K562 (cell line): ENCODE measurements around the gene DNASE1L2. TPM values are rescaled to one million over a fixed set of nuclear protein-coding genes. Genes with fewer than 3 reads are reported as not detected.

Experiments
- BDP1 ChIP-seq: IDR thresholded peaks from 3 replicates; pipeline ENCODE4 v1.6.1; 2011; ENCODE audit not compliant: insufficient read length, insufficient read depth
- CBFB ChIP-seq: sonication (generic); formaldehyde crosslinking; IDR thresholded peaks from 2 replicates; pipeline ENCODE4 v1.4.0; 2020; ENCODE audit warnings: mild to moderate bottlenecking, missing genetic modification reagents
- CBX5 ChIP-seq: IDR thresholded peaks from 2 replicates; pipeline ENCODE4 v1.6.1; 2014; ENCODE audit warnings: low read depth, borderline replicate concordance
- CCNT2 ChIP-seq: IDR thresholded peaks from 2 replicates; pipeline ENCODE4 v1.6.1; 2011; ENCODE audit warnings: borderline replicate concordance, low read depth, mild to moderate bottlenecking, moderate library complexity, mixed read lengths, low read length; ENCODE audit not compliant: insufficient read length; ENCODE audit errors: extremely low read depth
- FOXM1 ChIP-seq, 2 experiments: fragments of 450-650 bp in 1 of 2; sonication (generic) in 1 of 2; formaldehyde crosslinking in 1 of 2; IDR thresholded peaks; 2 replicates each; pipeline versions ENCODE4 v1.6.1 to v1.9.0; 2017 to 2022; ENCODE audit warnings: low read depth in 2 of 2, mild to moderate bottlenecking in 2 of 2, missing genetic modification reagents in 1 of 2, moderate library complexity in 1 of 2
- HDAC8 ChIP-seq: fragments of 450-650 bp; IDR thresholded peaks from 2 replicates; pipeline ENCODE4 v1.6.1; 2016; ENCODE audit warnings: mild to moderate bottlenecking, missing genetic modification characterization, moderate library complexity, missing compliant biosample characterization
- JUN ChIP-seq, 2 experiments: sonication (generic) in 1 of 2; formaldehyde crosslinking in 1 of 2; IDR thresholded peaks; 2 replicates each; pipeline versions ENCODE4 v1.6.1 to v1.8.0; 2012 to 2022; ENCODE audit warnings: borderline replicate concordance in 2 of 2, mild to moderate bottlenecking in 2 of 2, improper control_type of control experiment in 1 of 2, low read depth in 1 of 2, low read length in 1 of 2, missing genetic modification reagents in 1 of 2
- PHTF2 ChIP-seq: fragments of 250-450 bp; sonication (Bioruptor Pico); IDR thresholded peaks from 2 replicates; pipeline ENCODE4 v1.5.0; 2021; ENCODE audit warnings: mild to moderate bottlenecking
- POLR2AphosphoS5 ChIP-seq: IDR thresholded peaks from 2 replicates; pipeline ENCODE4 v1.6.1; 2011; ENCODE audit warnings: mild to moderate bottlenecking, low read depth, low read length, moderate library complexity; ENCODE audit not compliant: control insufficient read depth, insufficient read depth
- SMAD1 ChIP-seq: fragments of 150-350 bp; IDR thresholded peaks from 2 replicates; pipeline ENCODE4 v1.6.1; 2014; ENCODE audit warnings: low read length, low read depth; ENCODE audit not compliant: partially characterized antibody
- XRCC3 ChIP-seq: fragments of 450-650 bp; IDR thresholded peaks from 2 replicates; pipeline ENCODE4 v1.6.1; 2017; ENCODE audit warnings: mild to moderate bottlenecking, moderate library complexity
- polyA plus RNA-seq, 8 experiments: library from polyadenylated mRNA; depleted of rRNA in 4 of 8; stranded (reverse) in 5 of 8; unstranded in 3 of 8; fragments of >200 nt; fragmentation: Nextera tagmentation in 2 of 8; fragmentation: Illumina TruSeq in 1 of 8; extraction: Ambion mirVana in 2 of 8; extraction: Trizol in 1 of 8; gene quantifications; 2 replicates each; pipeline versions ENCODE4 v1.2.1 to v1.2.3, GENCODE V29; 2011 to 2014; ENCODE audit warnings: inconsistent platforms in 1 of 8, missing spikeins in 1 of 8
- total RNA-seq, 7 experiments: library from RNA; depleted of rRNA in 6 of 7; stranded (reverse); fragments of >200 nt in 6 of 7; fragmentation: Illumina TruSeq in 2 of 7; extraction: Trizol in 2 of 7; gene quantifications; 2 replicates each; pipeline versions ENCODE4 v1.2.1 to v1.2.3, GENCODE V29; 2011 to 2021; ENCODE audit warnings: low replicate concordance in 1 of 7
- TF ChIP-seq, protein P1 (sequence below): fragments of 250-450 bp; sonication (Bioruptor Pico); IDR thresholded peaks from 2 replicates; pipeline ENCODE4 v1.4.0; 2020; ENCODE audit warnings: mild to moderate bottlenecking, moderate library complexity
- TF ChIP-seq, protein P2 (sequence below): fragments of 200-800 bp; sonication (Bioruptor generic); IDR thresholded peaks from 2 replicates; pipeline ENCODE4 v1.6.1; 2017; ENCODE audit warnings: missing genetic modification characterization, missing compliant biosample characterization
- TF ChIP-seq, protein P3 (sequence below): sonication (generic); formaldehyde crosslinking; IDR thresholded peaks from 2 replicates; pipeline ENCODE4 v1.8.0; 2023; ENCODE audit warnings: missing genetic modification reagents, mild to moderate bottlenecking, borderline replicate concordance
- TF ChIP-seq, protein P4 (sequence below): fragments of 250-450 bp; sonication (Bioruptor Pico); IDR thresholded peaks from 2 replicates; pipeline ENCODE4 v1.8.0; 2022; ENCODE audit warnings: inconsistent platforms

DNASE1L2 gene
- total and polyA plus RNA-seq, 9 of the 15 experiments (the other 6 are each of a cell fraction or from before 2014, with no cell fraction given) = 0.08 to 2.7 (median 1.7) TPM; not detected in 1

DNA sequence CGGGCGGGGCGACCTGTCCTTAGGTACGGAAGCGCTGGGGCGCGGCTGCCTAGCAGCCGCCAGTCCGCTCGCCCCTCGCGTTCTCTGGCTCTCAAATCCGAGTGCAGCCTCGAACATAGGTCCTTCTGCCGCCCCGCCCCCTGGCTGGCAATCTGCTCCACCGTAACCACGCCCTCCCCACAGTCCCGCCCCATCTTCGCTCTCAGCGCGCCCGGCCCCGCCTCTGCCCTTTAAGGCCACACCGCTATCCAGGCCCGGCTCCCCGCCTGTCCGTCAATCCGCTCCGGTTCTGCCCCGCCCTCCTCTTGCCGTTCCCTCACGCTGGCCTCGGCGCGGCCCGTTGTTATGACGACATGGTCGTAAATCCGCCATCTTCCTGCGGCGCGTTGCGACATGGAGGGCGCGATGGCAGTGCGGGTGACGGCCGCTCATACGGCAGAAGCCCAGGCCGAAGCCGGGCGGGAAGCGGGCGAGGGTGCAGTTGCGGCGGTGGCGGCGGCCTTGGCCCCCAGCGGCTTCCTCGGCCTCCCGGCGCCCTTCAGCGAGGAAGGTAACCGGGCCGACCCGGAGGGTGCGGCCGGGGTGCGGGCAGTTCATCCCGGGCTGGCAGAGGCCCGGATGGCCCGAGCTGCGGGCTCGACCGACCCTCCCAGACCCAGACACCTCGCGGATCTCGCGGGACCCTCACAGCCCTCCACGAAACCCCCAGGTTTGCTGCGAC, 12.9 kb upstream of the DNASE1L2 start, which contains the start of gene E4F1 (continued):
- TF ChIP-seq POLR2AphosphoS5 = peak; percentile 75
- TF ChIP-seq SMAD1 = no peak
- no peak for TF ChIP-seq XRCC3
- TF ChIP-seq, protein P1, sequence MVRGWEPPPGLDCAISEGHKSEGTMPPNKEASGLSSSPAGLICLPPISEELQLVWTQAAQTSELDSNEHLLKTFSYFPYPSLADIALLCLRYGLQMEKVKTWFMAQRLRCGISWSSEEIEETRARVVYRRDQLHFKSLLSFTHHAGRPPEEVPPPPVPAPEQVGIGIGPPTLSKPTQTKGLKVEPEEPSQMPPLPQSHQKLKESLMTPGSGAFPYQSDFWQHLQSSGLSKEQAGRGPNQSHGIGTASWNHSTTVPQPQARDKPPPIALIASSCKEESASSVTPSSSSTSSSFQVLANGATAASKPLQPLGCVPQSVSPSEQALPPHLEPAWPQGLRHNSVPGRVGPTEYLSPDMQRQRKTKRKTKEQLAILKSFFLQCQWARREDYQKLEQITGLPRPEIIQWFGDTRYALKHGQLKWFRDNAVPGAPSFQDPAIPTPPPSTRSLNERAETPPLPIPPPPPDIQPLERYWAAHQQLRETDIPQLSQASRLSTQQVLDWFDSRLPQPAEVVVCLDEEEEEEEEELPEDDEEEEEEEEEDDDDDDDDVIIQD (CRISPR knock-in tag) = no peak
- peak; percentile 42 for TF ChIP-seq CCNT2
- no peak for TF ChIP-seq BDP1
- TF ChIP-seq HDAC8 (tag) = no peak
- no peak for TF ChIP-seq PHTF2 (CRISPR knock-in tag)
- TF ChIP-seq FOXM1 (IDR thresholded peaks at IDR 0.05; ENCODE audit: low read depth) = no peak
- TF ChIP-seq FOXM1 (CRISPR knock-in tag; IDR thresholded peaks at IDR 0.05; ENCODE audit: low read depth) = no peak
- TF ChIP-seq, protein P2, sequence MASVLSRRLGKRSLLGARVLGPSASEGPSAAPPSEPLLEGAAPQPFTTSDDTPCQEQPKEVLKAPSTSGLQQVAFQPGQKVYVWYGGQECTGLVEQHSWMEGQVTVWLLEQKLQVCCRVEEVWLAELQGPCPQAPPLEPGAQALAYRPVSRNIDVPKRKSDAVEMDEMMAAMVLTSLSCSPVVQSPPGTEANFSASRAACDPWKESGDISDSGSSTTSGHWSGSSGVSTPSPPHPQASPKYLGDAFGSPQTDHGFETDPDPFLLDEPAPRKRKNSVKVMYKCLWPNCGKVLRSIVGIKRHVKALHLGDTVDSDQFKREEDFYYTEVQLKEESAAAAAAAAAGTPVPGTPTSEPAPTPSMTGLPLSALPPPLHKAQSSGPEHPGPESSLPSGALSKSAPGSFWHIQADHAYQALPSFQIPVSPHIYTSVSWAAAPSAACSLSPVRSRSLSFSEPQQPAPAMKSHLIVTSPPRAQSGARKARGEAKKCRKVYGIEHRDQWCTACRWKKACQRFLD (CRISPR knock-in tag) = no peak; the same call in 1 of the 2 replicates
- TF ChIP-seq, protein P3, sequence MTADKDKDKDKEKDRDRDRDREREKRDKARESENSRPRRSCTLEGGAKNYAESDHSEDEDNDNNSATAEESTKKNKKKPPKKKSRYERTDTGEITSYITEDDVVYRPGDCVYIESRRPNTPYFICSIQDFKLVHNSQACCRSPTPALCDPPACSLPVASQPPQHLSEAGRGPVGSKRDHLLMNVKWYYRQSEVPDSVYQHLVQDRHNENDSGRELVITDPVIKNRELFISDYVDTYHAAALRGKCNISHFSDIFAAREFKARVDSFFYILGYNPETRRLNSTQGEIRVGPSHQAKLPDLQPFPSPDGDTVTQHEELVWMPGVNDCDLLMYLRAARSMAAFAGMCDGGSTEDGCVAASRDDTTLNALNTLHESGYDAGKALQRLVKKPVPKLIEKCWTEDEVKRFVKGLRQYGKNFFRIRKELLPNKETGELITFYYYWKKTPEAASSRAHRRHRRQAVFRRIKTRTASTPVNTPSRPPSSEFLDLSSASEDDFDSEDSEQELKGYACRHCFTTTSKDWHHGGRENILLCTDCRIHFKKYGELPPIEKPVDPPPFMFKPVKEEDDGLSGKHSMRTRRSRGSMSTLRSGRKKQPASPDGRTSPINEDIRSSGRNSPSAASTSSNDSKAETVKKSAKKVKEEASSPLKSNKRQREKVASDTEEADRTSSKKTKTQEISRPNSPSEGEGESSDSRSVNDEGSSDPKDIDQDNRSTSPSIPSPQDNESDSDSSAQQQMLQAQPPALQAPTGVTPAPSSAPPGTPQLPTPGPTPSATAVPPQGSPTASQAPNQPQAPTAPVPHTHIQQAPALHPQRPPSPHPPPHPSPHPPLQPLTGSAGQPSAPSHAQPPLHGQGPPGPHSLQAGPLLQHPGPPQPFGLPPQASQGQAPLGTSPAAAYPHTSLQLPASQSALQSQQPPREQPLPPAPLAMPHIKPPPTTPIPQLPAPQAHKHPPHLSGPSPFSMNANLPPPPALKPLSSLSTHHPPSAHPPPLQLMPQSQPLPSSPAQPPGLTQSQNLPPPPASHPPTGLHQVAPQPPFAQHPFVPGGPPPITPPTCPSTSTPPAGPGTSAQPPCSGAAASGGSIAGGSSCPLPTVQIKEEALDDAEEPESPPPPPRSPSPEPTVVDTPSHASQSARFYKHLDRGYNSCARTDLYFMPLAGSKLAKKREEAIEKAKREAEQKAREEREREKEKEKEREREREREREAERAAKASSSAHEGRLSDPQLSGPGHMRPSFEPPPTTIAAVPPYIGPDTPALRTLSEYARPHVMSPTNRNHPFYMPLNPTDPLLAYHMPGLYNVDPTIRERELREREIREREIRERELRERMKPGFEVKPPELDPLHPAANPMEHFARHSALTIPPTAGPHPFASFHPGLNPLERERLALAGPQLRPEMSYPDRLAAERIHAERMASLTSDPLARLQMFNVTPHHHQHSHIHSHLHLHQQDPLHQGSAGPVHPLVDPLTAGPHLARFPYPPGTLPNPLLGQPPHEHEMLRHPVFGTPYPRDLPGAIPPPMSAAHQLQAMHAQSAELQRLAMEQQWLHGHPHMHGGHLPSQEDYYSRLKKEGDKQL (CRISPR knock-in tag) = no peak
- TF ChIP-seq, protein P4, sequence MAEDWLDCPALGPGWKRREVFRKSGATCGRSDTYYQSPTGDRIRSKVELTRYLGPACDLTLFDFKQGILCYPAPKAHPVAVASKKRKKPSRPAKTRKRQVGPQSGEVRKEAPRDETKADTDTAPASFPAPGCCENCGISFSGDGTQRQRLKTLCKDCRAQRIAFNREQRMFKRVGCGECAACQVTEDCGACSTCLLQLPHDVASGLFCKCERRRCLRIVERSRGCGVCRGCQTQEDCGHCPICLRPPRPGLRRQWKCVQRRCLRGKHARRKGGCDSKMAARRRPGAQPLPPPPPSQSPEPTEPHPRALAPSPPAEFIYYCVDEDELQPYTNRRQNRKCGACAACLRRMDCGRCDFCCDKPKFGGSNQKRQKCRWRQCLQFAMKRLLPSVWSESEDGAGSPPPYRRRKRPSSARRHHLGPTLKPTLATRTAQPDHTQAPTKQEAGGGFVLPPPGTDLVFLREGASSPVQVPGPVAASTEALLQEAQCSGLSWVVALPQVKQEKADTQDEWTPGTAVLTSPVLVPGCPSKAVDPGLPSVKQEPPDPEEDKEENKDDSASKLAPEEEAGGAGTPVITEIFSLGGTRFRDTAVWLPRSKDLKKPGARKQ (CRISPR knock-in tag) = no peak
- TF ChIP-seq JUN (IDR thresholded peaks at IDR 0.05; ENCODE audit: borderline replicate concordance, low read depth, low read length) = 0 out of 2 replicates have a peak, but pooled peaks have one; percentile 47
- TF ChIP-seq JUN (CRISPR knock-in tag; IDR thresholded peaks at IDR 0.05; ENCODE audit: borderline replicate concordance) = no peak
- no peak for TF ChIP-seq CBX5
- TF ChIP-seq CBFB = no peak
